GM18873 (cell line): ENCODE measurements around the gene FERMT3.

ENCODE experiments used
- ATAC-seq: cut with Tn5 transposase; IDR thresholded peaks from one replicate; pipeline ENCODE4 v1.9.1; 2021; ENCODE audit warnings: mild to moderate bottlenecking, moderate library complexity, moderate number of reproducible peaks; ENCODE audit not compliant: unreplicated experiment, low FRiP score

Gene FERMT3

GRCh38 chr11:64232182-64232966, 25.9 kb downstream of the FERMT3 start:
- ATAC-seq: no peak

- ATAC-seq: no peak
Observed at GRCh38 chr11:64232967-64233315, 26.4 kb downstream of the FERMT3 start.

GRCh38 chr11:64233913-64234586, 27.5 kb downstream of the FERMT3 start, which contains the start of gene VEGFB:
TSS of gene VEGFB (plus strand) at chr11:64234584. CDS start at chr11:64234834, 250 bp downstream.
- no peak for ATAC-seq

GRCh38 chr11:64234647-64235379, 28.3 kb downstream of the FERMT3 start:
- ATAC-seq: no peak

- no peak for ATAC-seq
Observed at GRCh38 chr11:64235437-64236161, 29.1 kb downstream of the FERMT3 start.

GRCh38 chr11:64237484-64237951, 31.0 kb downstream of the FERMT3 start:
- no peak for ATAC-seq

GRCh38 chr11:64238076-64238475, 31.6 kb downstream of the FERMT3 start:
- no peak for ATAC-seq

GRCh38 chr11:64238999-64239398, 32.5 kb downstream of the FERMT3 start:
- no peak for ATAC-seq

- ATAC-seq: no peak
Observed at GRCh38 chr11:64239662-64240434, 33.3 kb downstream of the FERMT3 start.

GRCh38 chr11:64240435-64241240, 34.1 kb downstream of the FERMT3 start, which contains the start of gene FKBP2:
TSS of gene FKBP2 (plus strand) at chr11:64241095. CDS start at chr11:64242388, 1,293 bp downstream.
- peak; percentile 44 for ATAC-seq

GRCh38 chr11:64241241-64241490, 34.6 kb downstream of the FERMT3 start:
- ATAC-seq: no peak

GRCh38 chr11:64241491-64242374, 35.2 kb downstream of the FERMT3 start:
- ATAC-seq: peak; percentile 49

- ATAC-seq: no peak
Observed at GRCh38 chr11:64243236-64243854, 36.8 kb downstream of the FERMT3 start.

- no peak for ATAC-seq
Observed at GRCh38 chr11:64244107-64244506, 37.6 kb downstream of the FERMT3 start.

GRCh38 chr11:64244966-64245365, 38.4 kb downstream of the FERMT3 start:
- ATAC-seq: no peak

- ATAC-seq: no peak
Observed at GRCh38 chr11:64245401-64245796, 38.9 kb downstream of the FERMT3 start.

- no peak for ATAC-seq
Observed at GRCh38 chr11:64245797-64246620, 39.5 kb downstream of the FERMT3 start.
